Smooth muscle cell of the brain vasculature (primary cell): ENCODE data around the gene THBS2.
"Not testable (repeated sequence)": the region's sequence is repeated elsewhere in the genome, so short reads cannot be mapped to it uniquely, and the experiment has no call there.

Source experiments
- DNase-seq: peaks from one replicate; pipeline ENCODE4 v3.0.0-alpha.2; 2012; ENCODE audit warnings: low read depth, low spot score

The THBS2 gene

DNA sequence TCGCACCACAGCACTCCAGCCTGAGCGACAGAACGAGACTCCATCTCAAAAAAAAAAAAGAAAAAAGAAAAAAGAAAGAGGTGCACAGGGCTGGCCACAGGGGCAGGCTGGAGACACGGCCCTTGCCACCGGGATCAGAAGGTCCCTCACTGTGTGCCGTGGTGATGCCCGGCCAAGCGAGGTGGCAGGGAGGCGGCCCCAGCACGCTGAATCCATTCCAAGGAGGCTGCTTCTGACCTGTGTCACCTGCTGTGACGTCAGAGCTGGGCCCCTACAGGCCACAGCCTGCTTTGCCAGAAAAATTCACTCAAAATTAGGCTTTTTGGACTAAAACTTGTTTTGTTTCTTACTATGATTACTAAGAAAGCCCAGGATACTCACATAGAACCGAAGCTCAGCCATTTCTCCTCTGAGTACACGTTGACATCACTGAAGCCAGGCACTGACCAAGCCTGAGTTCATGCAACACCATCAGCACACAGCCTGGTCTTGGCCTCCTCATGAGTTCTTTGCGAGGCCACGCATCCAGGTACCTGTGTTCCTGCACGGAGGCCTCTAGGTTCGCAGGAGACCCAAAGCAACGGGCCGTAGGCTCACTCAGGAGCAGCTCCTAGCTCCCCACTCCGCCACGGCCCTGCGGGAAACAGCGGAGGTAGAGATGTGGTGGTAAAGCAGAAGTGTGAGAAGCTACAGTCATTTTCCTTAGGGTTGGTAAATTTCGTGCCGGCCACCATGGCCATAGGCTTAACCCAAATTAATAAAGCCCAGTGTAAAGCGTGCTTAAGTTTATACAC is 67.8 kb downstream of the THBS2 start:
- DNase-seq: no peak

DNA sequence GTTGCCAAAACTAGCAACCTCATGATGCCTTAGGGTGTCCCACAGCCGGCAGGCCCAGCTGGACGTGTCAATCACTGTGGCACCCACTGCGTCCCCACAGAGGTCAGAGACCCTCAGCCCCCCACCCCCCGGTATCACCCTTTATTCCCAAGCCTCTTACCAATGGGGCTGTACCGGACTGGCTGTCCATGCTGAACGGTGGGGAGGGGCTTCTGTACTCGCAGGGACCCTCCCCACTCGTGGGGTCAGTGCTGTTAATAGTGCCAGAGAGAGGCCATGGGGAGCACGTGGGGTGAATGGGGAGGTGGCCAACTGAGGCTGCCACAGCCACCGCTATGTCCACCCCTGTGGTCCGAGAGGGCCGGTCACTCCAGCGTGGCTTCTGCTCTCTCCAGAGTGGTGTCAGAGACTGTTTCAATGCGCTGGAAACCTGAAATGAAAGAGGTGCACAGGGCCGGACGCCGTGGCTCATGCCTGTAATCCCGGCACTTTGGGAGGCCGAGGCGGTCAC is 68.6 kb downstream of the THBS2 start:
- DNase-seq: no peak

DNA sequence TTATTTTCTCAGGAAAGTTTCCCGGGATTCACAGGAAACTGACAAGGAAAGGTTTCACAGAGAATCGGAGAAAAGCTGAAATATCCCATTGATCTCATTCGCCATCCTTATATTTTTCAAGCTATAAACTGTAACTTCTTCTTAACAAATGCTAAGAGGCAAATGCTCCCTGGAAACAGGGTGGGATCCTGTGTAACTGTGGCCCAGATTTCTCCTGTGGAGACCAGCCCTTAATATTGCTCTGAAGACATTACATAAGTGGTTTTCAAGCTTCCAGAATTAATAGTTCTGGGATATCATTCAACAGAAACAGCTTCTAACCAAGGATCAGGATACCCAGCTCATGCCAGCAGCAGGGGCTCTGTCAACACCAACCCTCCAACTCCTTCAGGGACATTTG is 69.2 kb downstream of the THBS2 start:
- DNase-seq: no peak

DNA sequence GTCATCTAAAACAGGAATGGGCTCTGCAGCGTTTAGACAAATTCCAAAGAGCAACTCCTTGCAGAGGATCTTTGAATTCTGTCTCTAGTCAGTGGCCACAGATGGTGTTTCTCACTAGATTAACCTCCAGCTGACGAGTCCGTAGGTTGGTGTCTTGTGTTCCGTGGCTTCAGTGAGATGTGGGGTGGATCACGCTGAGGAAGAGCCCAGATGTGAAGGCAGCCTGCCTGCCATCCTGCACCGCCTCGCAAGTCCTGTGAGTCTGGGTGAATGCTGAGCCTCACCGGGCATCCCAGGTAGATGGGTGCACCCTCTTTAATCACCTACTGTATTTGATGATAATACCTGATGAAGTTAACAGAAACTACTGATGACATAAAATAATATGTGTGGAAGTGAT is 70.4 kb downstream of the THBS2 start:
- no peak for DNase-seq

DNA sequence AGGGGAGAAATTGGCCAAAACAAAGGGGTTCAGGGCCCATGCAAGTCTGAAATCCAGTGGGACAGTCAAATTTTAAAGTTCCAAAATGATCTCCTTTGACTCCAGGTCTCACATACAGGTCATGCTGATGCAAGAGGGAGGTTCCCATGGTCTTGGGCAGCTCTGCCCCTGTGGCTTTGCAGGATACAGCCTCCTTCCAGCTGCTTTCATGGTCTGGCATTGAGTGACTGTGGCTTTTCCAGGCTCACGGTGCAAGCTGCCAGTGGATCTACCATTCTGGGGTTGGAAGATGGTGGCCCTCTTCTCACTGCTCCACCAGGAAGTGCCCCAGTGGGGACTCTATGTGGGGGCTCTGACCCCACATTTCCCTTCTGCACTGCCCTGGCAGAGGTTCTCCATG is 73.8 kb downstream of the THBS2 start:
- not testable (repeated sequence) for DNase-seq

DNA sequence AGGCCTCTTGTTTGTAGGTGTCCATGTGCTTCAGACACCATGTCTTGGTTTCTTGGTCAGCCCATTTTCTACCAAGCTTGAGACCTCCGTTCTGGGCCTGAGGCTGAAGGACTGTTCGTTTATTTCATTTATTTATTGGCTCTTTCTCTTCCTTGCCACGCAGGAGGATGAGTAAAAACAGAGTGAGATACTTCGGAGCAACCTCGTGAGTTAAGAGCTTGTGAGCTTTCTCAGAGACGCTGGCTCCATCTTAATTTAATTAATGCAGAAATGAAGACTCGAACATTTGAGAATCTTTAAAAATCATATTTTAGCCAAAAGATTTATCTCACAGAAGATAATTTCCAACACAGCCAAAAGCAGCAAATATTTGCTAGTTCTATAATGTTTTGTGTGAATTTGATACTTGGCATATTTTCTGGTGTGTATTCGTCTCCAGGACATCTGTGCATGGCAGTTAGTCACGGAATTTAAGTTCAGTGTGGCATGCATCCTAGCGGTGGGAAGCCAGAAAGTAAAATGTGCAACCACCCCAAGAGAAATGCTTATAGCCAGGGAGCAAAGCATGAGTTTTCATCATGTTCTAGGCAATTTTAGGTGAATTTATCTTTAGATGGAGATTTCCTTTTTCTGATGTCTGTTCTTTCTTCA is 76.0 kb downstream of the THBS2 start:
- DNase-seq: no peak

DNA sequence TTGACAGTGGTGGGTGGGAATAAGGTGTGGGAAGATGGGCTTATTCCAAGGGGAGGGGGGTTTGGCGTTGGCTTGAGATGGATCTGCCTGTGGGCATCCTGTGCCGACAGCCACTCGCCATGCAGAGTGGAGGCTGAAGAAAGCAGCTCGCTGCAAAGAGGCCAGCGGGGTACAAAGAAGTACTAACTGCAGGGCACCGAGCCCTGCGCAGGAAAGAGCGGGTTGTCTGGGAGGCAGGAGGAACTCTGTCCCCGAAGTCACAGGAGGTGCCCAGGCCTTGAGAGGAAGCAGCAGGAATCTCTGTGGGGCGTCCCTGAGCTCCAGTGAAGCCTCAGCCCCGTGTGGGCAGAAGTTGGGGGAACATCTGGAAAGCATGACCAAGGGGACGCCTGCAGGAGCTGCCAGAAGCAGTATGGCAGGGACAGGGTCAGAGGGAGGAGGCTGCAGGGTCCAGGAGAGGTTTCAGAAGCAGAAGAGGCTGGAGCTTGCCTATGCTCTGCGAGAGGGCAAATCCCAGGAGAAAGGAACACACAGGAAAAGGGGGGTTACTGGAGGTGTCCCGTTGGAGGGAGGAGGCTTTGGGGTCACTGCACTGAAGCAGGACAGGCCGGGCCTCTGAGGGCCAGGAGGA is 77.2 kb downstream of the THBS2 start:
- DNase-seq: no peak

DNA sequence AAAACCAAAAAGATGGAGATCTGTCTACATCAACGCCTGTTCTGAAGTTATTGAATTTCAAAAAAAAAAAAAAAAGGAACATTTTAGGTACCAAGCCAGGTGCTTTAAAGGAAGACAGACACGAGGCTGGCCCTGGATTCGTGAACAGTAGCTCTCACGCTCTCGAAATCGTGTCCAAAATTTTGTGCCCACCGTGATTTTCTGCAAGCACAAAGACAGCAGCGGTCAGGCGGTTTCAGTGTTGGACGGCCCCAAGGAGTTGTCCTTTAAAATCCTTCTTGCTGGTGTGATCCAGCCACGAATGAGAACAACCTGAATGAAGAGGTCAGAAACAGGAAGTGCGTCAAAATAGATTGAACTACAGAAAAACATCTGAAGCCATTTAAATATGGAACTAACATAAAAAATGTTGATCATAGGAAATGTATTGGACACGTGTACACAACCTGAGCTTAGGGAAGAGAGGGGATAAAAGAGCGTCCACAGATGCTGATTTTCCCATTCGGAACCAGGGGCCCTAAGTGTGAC is 78.2 kb downstream of the THBS2 start:
- DNase-seq: no peak

DNA sequence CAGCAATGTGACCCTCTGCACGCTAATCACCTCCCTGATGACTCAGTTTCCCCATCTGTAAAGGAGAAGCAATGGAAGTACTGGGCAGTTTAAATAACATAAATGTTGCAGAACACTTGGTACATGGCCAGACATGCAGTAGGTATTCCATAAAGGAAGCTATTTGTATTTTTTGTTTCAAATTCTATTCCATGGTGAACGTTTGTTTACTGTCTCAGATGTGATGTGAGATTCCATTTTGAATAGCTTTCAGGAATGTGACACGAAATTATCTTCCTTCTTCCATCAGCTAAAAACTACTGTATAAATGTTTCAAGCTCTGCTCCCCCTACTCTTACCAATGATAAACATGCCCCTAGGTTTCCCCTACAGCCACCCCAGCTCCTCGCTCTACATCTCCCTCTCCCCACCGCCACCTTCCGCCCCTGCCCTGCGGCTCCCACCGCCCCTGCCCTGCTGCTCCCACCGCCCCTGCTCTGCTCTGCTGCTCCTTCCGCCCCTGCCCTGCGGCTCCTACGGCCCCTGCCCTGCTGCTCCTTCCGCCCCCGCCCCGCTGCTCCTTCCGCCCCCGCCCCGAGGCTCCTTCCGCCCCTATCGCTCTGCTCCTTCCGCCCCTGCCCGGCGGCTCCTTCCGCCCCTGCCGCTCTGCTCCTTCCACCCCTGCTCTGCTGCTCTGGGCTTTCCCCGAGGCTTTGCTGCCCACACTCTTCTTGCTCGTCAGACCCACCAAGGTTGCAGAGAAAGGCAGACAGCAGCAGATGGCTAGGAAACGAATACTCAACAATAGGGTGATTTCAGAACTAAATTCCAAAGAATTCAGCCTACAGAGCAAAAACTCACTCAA is 78.9 kb downstream of the THBS2 start:
- no peak for DNase-seq

DNA sequence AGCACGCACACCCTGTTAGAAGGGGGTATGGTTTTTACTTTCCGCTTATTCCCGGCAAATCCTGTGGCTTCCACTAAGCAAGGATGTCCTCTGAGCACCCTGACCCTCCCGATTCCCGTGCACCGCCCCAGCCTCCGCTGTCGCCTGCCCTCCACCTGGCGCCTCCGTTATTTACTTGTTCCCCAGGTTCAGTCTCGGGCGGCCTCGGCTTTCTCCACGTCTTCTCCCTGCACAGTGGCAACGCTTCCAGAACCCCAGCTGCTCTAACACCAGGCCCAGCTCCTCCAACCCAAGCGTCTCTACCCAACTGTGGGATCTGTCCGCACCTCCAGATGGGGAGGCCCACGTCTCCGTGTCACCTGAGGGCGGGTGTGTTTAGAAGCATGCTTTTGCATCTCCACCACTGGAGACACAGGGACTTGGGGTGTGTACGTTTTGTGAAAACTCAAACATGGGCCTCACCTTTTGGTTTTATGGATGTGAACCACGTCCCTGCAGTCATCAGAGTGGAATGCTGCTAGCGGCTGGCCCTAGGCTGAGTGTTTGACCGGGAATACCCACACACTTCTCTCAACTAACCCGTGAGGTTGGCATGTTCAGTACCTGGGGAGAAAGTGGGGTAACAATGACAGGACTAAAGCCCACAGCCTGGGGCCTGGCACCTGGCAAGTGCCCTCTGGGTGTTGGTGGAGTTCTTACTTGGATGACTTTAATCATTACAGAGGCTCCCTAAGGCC is 79.9 kb downstream of the THBS2 start:
- no peak for DNase-seq

DNA sequence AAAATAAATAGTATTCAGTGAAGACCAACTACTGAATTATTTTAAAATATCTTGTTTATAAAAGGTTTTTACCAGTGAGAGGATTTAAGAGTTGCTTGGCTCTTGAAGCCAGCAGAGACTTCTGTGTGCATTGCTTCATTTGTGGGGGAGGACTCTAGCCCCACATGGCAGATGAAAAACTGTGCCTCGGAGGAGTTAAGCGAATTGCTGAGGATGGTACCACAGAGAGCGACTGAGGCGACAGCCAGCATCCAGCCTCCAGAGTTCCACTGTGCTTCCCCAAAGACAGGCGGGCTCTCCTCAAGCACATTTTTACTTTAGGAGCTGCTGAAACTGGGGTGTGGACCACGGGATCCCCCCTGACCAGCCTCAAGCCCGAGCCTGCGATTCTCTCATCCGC is 80.7 kb downstream of the THBS2 start:
- DNase-seq: no peak

DNA sequence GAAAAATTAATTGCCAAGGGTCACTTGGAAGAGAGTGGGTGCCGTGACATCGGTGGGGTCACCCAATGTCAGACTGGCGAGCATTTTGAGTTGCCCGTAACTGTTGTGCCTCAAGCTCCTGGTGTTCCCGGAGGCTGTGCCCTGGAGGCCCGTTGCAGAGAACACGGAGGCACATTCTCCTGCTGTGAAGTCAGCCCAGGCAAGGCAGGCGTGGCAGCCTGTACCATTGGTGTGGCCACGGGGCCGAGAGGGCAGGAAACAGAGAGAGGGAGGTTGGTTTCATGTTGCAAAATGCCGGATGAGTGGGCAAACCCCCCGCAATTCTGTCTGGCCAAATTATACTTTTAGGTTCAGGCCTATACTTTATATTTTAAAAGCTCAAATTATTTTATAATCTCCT is 81.2 kb downstream of the THBS2 start:
- DNase-seq: no peak

DNA sequence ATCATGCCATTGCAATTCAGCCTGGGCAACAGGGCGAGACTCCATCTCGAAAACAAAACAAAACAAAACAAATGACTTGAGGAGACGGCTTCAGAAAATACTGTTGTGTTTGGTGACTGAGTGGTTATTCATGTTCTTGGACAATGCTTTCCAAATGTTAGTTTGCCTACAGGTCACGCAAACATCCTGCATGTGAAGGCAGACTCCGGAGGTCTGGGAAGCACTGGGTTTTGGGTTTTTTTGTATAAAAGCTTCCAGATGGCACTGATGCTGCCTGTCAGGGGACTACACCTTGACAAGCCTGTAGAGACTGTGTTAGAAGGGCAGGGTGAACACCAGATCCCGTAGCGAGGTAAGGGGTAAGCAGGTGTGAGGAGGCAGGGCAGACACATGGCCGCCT is 81.7 kb downstream of the THBS2 start:
- DNase-seq: no peak

DNA sequence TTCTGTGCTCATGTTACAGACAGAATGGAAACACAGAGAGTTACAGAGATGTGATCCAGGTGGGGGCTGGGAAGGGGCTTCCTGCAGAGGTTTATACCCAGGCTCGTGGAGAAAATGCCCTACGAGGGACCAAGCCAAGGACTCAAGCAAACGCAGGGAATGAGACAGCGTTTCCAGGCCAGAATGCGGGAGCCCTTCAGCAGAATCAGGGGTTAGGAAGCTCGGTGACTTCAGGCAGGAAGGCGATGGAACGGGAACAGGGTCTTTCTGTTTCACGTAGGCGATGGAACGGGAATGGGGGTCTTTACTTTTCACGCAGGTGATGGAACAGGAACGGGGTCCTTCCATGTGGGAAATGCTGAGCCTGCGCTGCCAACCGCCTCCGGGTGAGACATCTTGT is 82.6 kb downstream of the THBS2 start:
- DNase-seq: no peak

DNA sequence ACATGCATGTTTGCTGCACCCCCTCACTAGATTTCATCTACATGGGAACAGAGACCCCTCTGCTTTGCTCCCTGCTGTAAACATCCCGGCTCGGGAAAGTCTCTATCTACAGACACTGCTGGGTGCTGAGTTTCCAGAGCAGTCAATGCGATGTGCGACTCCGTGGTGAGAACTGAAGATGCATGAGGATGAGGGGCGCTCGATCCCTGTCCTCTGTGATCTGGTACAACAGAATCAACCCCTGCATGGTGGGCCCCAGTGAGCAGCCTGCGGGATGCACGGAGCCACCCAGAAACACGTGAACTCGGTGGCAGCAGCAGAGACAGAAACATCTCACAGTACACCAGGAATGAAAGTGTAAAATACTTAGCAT is 83.1 kb downstream of the THBS2 start:
- no peak for DNase-seq

DNA sequence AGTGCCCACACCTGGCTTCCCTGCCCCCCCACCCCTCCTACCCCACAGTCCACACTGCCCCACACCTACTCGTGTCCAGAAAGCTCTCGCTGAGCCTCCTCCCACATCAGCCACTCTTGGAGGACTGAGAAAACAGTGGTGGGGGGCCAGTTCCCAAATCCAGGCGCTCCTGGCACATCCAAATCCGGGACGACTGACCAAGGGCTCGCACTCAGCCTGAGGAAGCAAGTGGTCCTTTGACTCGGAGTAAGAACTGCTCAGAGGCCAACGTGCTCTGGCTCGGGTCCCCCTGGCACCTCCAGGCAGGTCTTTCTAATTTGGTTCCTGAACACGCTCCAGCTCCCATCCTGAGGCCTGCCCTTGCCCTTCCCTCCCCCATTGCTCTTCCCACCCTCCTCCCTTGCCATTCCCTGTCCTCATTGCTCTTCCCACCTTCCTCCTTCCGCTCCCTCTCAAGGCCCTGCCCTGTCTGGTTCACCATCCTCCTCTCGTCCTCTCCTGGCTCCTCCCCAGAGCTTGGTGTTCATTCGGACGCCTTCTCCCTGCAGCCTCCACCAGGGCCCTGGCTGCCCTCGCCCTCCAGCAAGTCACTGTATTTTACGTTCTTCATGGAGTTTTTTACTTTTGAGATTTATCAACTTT is 83.6 kb downstream of the THBS2 start:
- no peak for DNase-seq

DNA sequence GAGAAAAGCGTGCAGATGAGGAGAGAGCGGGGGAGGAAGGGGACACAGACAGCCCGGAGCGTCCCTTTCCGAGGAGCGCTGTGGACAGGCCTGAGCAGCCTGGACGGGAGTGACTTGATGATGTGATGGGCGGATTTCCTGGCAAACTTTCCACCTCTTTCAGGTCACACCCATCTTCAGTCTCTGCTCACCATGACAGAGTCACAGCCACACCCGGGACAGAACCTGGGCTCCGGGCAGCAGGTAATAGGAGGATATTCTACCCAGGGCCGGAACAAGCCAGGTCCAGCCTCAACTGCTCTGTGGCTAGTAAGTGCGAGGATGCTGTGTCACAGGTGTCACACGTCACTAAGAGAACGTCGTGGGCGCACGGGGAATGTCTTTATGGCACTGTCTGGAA is 84.3 kb downstream of the THBS2 start:
- DNase-seq: no peak

DNA sequence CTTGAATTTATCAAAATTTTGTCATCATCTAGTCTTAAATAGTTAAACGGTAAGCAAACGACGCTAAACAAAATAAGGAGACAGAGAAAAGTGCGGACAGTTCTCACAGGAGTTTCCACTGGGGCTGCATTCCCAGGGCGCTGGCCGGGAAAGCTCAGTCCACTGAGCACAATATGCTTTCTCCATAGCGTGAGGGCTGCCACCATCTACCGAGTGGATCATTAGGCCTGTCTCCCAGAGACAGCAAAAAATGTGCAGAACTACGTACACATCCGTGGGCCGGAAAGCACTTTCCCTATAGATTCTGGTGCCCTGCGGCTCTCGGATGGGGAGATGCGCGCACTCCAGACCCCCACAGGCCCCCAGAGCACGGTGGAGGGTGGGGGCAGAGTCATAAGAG is 84.9 kb downstream of the THBS2 start:
- DNase-seq: no peak

DNA sequence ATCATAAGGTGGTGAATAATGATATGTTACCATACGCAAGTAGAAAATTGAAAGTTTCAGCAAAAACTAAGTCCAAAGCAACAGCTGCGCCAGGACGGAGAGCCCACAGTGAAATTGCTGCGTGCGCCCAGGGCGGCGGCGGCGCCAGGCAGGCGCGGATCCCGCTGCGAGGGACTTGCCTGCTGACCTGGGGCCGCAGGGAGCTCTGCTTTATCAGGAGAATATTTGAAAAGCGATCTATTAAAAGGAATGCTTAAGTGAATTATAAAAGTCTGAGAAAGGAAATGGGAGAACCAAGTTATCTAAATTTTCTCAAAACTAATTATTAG is 85.4 kb downstream of the THBS2 start:
- DNase-seq: no peak

DNA sequence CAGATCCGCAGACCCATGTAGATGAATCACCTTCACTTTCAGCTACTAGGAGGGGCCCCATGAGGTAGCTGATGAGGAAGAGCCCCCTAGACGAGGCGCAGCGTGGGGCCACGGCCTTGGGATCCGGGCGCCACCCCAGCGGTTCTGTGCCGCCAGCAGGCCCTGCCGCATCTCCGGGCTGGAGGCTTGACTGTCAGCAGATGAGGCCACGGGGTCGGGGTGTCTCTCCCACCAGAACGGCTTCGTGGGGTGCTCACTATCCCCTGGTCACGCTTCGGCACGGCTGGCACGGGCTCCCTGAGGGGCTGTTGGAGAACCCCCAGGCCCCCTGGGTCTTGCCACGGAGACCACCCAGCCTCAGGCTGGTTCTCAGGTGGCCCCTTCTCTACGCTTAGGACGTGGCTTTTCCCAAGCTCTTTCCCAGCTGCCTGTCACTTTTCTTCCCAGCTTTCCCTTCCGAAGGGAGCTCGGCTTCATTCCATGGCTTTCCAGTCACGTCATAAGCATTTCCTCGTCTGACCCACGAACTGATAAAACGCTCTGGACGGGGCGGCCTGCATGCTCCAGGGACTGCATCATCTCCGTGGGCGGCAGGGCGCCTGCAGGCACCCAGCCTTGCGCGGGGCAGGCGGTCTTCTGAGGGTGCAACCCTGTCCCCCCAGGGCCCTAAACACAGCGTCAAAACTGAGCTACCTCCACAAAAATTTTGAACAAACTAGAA is 85.9 kb downstream of the THBS2 start:
- no peak for DNase-seq
